GM19240 (cell line): ENCODE data around the gene THRB.
"Not testable (repeated sequence)": the region's sequence is repeated elsewhere in the genome, so short reads cannot be mapped to it uniquely, and the experiment has no call there.

Experiments used
- DNase-seq: peaks from one replicate; pipeline ENCODE4 v3.0.0; 2011; ENCODE audit warnings: low spot score; ENCODE audit not compliant: insufficient read length

Gene THRB

DNA sequence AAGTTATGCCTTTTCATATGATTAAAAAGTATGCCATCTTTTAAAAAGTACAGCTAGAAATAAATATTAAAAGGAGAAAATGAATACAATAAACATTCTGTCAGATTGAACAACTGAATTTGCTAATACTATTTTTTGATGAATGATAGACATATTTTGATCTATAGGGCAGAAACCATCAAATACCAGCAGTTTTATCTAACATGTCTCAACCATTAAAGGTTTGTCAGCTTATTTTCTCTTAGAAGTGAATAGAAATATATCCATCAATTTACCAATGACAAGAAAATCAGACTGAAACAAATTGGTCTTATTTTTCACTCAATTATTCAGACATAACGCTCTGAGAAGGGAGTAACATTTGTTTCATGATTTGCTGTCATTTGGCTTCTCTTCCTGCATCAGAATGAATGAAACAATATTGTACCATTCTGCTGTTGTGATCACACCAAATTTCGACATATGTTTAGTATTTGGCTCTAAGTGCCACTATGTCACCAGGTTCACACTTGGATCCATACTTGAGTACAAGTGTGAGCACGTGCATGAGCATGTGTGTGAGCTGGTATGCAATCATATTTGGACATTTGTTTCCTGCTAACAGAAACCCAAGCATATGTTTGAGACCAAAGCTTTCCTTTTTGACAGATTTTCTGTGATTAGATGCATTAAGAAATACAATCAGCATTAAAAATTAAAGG is 86.5 kb downstream of the THRB start:
- no peak for DNase-seq

DNA sequence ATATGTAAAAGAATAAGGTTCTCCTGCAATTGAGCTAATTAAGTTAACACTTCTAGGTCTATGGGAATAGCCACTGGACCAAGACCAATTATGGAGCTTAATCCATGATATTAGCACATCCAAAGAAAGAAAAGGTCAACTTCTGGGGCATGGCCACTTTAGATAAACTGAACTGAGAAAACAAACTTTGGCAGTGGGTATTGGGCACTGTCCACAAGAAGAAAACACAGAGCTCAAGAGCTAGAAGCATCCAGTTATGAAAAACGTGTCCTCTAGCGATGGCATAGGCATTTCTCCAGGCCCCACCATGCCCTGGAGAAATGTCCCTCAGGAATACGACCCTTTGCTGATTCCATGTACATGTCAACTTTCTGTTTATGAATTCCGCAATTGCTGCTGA is 87.8 kb downstream of the THRB start:
- no peak for DNase-seq

DNA sequence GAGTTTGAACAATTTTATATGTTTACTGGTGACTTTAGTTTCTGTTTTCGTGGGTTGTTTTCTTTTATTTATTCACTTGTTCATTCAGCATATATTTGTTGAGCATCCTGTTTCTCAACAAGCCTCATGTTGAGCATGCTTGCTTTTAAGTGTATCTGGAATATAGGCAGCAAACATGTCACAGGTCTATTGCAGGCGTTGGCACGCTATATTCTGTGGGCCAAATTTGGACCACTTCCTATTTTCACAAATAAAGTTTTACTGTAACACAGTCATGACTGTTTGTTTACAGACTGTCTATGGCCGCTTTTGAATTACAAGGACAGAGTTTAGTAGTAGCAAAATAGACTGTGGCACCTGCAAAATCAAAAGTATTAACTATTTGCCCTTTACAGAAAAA is 89.6 kb downstream of the THRB start:
- DNase-seq, result no peak

DNA sequence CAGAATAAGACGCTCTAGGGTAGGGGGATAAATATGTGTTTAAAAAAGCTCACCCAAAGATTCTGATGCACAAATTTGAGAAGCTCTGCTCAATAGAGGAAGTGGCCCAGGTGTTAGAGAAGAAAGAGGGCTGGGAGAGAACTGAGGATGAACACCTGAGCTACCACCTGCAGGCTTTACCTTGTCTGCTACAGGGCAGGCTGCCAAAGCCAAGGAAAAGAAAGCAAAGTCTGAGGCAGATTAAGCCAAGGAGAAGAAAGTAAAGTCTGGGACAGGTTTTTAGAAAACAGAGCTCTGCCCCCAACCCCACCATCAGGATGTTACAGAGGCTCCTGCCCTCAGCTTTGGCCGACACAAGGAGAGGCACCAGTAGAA is 92.9 kb downstream of the THRB start:
- no peak for DNase-seq

DNA sequence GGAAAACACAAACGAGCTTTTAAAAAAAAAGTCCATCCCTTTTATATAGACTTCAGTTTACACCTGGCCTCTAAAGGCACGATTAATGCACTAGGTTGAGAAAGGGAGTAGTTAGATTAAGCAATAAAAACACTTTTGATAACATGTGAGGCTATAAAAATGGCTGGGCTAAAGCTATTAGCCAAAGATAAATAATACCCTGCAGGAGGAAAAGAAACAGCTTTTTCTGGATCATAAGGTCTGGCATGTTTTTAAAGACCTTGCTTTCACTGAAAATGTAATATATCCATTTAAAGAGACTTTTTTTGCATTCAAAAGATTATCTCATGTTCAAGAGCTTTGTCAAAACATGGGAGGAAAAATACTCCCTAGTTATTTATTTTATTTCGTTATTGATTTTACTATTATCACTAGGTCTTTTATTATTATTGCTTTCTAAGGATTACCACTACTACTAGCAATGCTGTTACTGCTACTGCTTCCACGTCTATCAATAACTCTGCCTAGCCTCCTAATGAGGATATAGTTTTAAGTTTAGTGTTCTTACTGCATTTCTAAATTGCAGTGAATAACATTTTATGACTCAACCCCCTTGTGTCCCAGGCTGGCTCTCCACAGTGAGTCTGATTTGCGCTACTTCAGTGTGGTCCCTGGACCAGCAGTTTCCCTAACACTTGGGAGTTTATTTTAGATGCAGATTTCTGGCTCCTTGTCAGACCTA is 93.4 kb downstream of the THRB start:
- DNase-seq, result no peak

DNA sequence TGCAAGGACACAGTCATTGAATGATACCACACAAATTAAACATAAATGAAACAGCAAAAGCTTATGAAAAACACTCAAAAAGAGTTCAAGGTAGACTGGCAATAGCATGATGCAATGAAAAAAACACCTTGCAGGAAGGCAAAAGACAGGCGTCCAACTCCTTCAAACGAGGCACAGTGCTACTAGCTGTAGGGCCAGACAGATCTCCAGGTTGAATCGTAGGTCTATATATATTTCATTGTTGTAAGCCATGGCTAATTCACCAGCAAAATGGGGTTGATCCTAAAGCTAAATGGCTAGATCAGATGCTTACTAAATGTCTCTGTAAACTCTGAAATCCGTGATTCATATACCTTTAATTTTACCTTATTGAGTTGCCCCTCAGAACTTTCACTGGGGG is 94.2 kb downstream of the THRB start:
- no peak for DNase-seq

DNA sequence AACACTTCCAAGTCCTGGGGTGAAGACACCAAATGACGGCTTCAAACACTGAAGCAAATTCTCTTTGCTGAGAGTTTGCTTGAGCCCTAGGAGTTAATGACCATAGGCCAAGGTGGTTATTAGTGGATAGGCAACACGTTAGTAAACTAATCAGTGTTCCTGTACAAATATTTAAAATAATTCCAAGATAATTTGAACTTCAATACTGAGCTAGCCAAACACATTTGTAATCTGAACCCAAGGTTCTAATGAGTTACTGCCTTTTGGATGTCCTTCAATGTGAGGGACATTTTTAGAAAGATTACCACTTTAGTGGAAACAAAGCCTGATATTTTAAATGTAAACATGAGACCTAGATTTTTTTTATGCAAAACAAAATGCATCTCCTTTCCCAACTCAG is 94.6 kb downstream of the THRB start:
- no peak for DNase-seq

DNA sequence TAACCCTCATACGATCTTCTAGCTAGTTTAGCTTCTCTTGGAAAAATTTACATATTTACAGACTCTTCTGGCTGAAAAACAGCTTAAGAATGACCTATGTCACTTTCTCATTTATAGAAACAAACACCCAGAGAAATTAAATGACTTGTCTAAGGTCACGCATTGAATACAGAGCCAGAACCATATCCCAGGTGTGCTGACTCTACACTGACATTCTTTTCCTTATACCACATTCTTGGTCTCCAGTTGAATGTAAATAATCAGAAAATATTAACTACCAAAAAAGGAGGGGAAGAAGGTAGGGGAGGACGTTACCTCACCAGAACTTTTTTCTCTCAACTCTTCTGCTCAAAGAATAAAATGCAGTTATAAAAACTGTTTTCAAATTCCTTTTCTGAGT is 95.0 kb downstream of the THRB start:
- no peak for DNase-seq

DNA sequence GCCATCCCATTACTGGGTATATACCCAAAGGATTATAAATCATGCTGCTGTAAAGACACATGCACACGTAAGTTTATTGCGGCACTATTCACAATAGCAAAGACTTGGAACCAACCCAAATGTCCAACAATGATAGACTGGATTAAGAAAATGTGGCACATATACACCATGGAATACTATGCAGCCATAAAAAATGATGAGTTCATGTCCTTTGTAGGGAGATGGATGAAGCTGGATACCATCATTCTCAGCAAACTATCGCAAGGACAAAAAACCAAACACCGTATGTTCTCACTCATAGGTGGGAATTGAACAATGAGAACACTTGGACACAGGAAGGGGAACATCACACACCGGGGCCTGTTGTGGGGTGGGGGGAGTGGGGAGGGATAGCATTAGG is 95.9 kb downstream of the THRB start:
- not testable (repeated sequence) for DNase-seq

DNA sequence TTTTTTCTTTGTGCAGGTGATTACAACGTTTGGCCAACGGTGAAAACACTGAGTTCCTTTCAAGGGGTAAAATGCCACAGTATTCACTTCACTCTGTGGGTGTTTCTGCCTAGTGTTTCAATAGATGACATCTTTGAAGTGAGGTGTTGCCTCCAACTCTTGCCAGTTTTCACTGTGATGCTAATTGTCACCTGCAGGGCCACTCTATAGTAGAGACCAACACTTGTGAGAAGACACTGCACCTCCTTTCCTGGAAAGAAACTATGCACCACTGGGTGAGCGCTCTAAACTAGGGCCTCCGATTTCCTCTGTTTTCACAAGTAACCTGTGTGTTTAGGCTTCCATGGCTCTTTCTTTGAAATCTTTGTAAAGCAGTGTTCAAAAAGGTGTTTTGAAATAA is 98.3 kb downstream of the THRB start:
- DNase-seq, result no peak

DNA sequence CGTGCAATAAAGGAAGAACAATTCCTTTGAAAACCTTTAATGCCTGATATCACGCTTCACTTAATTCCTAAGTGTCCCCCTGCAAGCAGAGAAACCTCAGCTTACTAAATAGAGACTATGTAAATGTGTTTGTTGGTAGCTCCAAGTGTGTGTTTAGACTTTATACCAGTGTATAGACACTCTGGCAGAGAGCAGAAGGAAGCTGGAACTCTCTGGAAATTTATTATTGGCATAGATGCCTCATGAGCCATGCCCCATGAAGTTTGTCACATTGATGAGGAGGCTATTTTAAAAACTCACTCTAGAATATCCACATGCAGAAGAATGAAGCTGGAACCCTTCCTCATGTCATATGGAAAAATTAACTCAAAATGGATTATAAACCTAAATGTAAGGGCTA is 99.9 kb downstream of the THRB start:
- DNase-seq, result no peak

DNA sequence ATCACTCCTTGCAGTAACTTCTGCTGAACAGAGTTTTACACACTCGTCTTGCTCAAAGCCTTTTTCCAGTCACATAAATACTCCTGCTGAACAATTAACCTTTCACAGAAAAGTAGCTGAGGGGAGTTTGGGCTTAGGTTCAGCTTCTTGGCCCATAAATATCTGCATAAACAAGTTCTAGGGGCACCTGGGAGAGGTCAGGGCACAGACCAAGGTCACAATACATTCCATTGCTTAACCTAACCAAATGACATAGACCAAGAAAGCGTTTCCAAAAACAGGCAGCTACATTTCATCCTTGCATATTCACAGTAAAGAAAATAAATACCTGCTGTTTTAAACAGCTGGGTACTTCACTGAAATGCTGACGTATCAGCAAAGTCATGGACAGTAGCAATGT is 101.3 kb downstream of the THRB start:
- DNase-seq, result no peak

DNA sequence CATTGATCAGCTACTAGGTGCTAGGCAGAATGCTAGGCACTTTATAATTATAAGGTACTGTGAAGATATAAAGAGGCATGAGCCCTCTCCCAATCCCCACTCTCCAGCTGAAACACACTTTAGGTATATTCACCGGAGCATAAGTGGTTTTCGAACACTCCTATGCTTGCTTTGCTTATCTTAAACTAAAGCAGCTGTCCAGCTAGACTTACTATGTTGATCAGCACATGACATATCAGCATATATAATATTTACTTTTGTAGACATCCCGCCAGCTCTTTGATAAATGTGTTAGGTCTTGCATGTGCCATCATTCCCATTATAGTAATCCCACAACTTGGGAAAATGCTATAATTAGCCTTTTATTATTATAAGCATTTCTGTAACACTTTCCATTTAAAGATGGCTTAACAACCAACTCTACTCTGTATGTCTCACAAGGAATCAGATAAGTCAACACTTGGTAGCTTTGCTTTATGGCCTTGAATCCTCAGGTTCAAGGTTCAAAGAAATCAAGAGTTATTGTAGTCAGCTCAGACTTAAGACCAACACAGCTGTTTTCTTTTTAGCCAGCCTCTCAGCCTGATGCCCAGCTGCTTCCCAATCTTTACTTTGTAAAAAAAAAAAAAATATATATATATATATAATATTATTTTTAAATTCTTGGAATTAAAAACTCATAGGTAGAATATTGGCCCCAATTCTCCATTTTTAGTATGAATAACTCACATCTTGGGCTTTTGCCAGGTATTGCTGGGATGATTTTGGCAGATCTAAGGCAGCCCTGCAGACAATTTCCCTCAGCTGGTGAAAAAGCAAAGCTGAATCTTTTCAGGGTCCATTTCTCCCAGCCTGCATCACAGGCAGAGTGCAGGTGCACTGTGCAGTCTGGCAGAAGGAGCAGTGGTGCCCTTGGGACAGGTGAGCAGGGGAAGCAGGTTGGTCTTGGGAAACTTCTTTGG is 104.2 kb downstream of the THRB start:
- no peak for DNase-seq

DNA sequence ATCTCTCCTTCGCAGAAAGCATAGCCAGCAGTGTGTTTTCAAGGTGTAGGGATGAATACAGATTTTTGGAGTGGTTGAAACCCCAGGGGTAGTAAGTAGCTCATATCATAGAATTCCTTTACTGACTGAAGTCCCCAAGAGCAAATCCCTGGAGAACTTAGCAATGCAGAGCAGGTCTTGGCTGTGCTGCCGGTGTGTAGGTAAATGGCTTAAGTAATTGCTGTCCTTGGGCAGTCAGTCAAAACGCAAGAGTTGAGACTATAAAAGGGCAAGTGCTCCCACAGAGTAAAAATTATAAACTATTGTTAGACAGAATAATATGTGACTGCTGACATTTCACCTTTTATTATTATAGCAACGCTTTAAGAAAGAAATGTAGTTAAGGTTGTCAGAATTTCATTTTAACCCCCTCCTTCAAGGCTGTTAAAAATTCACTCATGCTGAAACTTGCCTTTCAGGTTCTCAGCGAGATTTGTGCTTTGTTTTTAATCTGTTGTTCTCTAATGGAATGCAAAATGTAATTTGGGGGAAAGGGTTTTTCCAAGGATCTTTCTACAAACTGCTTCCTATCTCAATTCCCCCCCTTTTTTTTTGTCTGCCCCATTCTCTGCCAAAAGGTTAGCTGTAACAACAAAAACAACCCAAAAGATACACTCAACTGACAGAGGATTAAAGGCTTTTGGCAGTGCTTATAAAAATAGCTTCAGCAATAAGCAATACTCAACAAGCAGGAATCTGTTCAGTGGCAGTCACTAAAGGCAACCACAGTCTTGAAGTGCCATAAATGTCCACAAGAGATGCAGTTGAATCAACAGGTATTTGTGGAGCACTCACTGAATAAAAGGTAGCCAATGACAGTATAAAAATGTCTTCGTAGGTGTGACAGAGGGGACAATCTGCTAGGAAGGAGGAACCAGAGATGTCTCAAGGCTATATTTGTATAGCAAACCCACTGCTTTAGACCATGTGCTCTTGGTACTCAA is 105.3 kb downstream of the THRB start:
- DNase-seq, result no peak

DNA sequence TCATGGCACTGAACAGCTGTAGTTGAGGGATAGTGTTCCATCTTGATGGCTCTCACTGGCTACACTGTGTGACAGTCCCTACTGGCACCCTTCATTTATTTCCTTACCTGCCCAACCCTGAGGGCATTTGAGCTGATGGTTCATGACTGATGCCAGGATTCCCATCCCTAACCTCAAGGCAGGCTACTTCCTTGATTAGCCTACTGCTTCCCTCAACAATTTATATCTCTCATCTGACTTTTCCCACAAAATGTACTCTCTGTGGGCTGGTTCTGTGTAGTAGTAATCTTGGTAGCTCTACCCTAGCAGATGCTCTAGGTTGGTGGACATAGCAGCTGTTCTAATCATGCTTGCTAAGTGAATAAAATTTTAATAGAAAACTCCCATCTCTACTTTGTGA is 106.0 kb downstream of the THRB start:
- no peak for DNase-seq

DNA sequence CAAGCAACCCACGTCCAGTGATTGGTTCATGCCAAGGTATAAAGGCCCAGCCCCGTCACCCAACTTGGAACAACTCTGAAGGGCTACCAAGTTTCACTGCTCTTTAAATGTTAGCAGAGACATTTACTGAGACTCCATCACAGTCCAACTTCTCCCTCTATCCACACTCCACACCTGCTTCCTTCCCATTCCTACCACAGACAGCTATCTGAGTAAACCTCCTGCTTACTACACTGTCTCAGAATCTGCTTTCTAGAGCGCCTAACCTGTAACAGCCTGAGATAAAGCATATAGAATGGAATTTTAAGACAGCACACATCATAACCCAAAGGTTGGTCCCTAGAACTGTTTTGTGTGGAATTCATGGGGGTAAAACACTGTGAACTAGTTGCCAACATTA is 106.5 kb downstream of the THRB start:
- DNase-seq, result no peak

DNA sequence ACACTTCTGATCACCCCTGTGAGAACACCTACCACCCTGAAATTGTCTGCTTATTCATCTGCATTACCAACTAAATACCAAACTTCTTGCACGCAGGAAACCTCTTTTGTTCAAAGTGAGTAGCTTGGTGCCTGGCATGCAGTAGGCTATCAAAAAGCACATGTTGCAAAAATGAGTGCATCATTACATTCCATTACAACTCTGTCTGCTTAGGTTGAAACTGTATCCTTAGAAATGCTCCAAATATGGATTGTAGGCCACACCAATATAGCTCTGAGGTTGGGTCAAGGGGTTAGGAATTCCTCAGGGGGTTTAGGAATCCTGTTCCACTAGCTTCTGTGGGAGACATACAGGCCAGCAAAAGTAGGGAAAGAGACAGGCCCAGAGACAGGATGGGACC is 107.2 kb downstream of the THRB start:
- DNase-seq, result no peak

DNA sequence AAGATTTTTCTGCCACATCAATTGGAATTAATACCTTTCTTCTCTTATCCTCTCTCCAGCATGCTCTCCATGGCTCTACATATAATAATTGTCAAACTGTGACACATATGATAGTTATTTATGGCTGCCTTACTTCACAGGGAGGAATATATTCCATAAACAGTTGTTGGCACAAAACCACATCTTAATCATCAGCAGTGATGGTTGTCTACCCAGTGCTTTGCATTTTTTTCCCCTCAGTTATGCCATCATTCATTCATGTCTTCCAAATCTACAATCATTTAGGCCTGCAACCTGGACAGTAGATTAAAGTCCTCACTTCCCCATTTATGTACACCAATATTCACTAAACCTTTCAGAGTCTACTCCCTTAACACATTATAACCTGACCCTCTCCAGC is 107.7 kb downstream of the THRB start:
- no peak for DNase-seq

DNA sequence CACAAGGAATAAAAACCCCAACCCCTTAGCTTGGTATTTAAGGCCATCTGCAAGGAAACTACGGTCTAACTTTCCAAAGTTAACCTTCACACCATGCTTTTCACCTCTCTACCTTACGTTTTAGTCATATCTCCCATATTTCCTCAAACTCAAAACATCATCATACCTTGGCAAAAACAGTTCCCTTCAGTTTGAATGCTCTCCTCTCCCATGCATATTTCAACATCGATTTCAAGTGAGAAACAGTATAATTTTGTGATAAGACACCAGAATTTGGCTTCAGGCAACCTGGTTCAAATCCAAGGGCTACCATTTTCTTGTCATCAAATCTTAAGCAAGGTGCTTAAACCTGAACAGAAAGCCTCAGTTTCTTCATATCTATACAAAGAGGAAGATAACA is 108.2 kb downstream of the THRB start:
- DNase-seq, result no peak

DNA sequence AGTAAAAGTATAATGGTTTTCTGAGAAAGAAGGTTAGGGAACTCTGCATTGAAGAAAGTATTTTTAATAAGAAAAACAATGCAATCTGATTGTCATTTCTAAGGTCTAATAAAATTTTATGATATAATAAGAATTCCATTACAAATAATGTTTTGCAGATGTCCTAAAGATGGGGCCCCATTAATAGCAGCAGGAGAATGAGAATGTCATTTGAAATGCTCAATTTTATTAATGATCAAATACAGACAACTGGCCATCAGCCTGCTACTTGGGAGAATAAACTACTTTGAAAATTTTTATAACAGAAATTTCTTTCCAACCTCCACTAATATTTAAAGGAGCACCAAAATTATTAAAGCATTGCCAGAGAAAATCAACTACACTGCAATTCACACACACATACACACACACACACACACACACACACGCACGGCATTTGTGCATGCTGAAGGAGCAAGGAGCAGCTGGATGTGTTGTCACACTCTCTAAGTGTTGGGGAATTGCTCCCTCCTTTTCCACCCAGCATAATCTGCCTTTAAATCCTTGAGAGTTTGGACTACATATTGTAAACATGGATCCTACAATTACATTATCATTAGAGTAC is 109.5 kb downstream of the THRB start:
- no peak for DNase-seq

DNA sequence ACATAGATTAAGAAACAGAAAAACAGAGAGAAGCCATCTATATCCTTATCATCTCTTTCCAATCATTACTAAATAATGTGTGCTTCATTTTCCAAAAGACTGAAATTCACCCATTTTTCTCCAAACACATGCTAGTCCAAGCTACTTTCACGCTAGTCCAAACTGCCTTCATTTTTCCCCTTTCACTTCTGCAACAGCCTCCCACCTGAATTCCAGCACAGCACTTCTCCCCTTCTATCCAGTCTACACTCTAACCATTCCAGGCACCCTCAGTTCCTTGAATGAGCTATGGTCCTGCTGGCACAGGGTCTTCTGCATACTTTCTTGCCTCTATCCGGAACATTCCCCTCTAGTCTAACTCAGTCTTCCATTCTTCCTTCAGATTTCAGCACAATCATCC is 112.0 kb downstream of the THRB start:
- DNase-seq, result no peak
